ENCODE results near the gene DNMBP. TPM values are rescaled to one million over a fixed set of nuclear protein-coding genes. Genes with fewer than 3 reads are reported as not detected.
A peak's percentile ranks its signal among the peaks of the same experiment; 100 is the strongest.

DNMBP gene
- total RNA-seq, 1 donor from 2014 or later, result 26.7 TPM

DNA sequence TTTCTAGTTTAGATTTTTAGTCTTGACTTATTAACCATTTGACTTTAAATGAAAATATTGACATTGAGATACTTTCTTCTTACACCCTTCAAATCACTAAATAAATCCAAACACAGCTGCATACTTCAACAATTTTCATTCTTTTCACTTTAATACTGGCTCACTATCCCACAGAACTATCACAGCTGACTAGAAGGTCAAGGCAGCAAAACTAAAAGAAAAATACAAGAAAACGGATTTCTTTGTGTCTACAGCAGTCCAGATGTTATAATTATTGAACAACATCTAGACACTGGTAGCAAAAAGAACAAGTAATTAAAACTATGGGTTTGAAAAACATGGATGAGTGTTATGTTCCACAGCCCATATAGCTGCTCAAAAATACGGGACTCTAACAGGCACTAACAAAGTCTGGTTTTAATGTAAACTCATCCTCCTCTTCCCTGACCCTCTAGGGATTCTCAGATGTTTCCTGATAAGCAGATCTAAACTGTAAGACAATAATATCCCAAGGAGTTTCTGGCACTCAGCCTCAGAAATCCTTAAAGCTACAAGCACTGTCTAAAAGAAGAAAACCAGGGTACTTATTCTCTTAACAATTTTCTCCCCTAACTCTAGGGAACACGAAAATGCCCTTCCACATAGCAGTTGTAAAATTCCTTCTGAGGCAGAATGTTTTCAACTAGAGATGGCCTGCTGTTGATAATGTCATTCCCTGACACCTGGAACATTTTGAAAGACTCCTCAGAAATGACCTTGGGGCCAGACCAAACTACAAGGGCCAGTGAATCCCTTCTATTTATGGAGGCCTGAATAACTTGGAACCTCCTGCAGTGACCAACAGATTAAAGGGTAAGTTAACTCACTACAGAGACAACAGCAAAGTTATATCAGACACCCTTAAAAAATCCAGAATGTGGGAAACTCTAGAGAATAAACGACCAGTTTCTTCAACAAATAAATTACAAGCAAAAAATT, 12.8 kb downstream of the DNMBP start:
- no peaks in the 10 kb centered on the region for H3F3A ChIP-seq (ENCODE audit: low read depth)
- Mint-ChIP-seq H3K9me3 (no peaks in the 10 kb centered on the region), H3K4me3 (no peak overlapping the region), H3K27ac (peak overlapping the region; percentile 58), H3K27me3 (ENCODE audit: insufficient read depth, low read depth) (no peaks in the 10 kb centered on the region), H3K36me3 (no peaks in the 10 kb centered on the region), H3K4me1 (peaks cover 42% of the 10 kb centered on the region)
- no peak overlapping the region for H3K4me2 ChIP-seq
- no peaks in the 10 kb centered on the region for H3K27me3 ChIP-seq
- no peak overlapping the region for H3K27ac ChIP-seq
- H3K79me2 ChIP-seq (ENCODE audit: low read depth), result peaks cover 4% of the 10 kb centered on the region
- no peak for DNase-seq (ENCODE audit: low spot score)
- H3K9me3 ChIP-seq (ENCODE audit: low read depth), result no peaks in the 10 kb centered on the region
- no peak for TF ChIP-seq EZH2phosphoT487 (IDR thresholded peaks at IDR 0.05)
- TF ChIP-seq, protein P1, sequence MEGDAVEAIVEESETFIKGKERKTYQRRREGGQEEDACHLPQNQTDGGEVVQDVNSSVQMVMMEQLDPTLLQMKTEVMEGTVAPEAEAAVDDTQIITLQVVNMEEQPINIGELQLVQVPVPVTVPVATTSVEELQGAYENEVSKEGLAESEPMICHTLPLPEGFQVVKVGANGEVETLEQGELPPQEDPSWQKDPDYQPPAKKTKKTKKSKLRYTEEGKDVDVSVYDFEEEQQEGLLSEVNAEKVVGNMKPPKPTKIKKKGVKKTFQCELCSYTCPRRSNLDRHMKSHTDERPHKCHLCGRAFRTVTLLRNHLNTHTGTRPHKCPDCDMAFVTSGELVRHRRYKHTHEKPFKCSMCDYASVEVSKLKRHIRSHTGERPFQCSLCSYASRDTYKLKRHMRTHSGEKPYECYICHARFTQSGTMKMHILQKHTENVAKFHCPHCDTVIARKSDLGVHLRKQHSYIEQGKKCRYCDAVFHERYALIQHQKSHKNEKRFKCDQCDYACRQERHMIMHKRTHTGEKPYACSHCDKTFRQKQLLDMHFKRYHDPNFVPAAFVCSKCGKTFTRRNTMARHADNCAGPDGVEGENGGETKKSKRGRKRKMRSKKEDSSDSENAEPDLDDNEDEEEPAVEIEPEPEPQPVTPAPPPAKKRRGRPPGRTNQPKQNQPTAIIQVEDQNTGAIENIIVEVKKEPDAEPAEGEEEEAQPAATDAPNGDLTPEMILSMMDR (IDR thresholded peaks at IDR 0.05), result no peak
- TF ChIP-seq EZH2 (IDR thresholded peaks at IDR 0.05), result no peak
- no peaks in the 10 kb centered on the region for H3K4me1 ChIP-seq
- H3K9ac ChIP-seq, result no peak overlapping the region
- H3K4me3 ChIP-seq, result no peak overlapping the region
- no peak overlapping the region for H2AFZ ChIP-seq (replicated peaks)
- H3K36me3 ChIP-seq, result no peaks in the 10 kb centered on the region
- H4K20me1 ChIP-seq (ENCODE audit: low read depth), result no peaks in the 10 kb centered on the region

DNA sequence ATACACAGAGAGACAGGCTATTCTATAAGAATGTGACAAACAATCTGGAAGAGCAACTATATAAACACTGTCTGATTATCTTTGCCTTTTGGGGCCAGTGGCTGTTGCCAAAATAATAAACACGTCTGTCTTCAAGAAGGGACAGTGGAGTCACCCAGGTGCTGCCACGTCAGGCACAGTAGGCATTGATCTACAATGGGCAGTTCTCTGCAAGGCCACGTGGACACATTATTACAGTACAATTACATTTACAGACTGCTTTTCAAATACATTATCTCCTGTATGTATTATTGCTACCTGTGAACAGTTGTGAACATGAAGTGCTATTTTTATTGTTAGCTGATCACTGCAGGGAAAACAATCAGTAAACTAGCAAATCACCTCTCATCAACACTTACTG, 14.0 kb downstream of the DNMBP start:
- no peak overlapping the region for H3K27ac Mint-ChIP-seq
- no peaks in the 10 kb centered on the region for H3K27me3 Mint-ChIP-seq (ENCODE audit: insufficient read depth, low read depth)
- Histone ChIP-seq H3K36me3 (no peaks in the 10 kb centered on the region), H3F3A (ENCODE audit: low read depth) (no peaks in the 10 kb centered on the region), H4K20me1 (ENCODE audit: low read depth) (no peaks in the 10 kb centered on the region), H3K9me3 (ENCODE audit: low read depth) (no peaks in the 10 kb centered on the region), H3K4me1 (no peaks in the 10 kb centered on the region), H3K9ac (no peak overlapping the region), H3K4me3 (no peak overlapping the region), H3K4me2 (no peak overlapping the region), H3K27me3 (no peaks in the 10 kb centered on the region), H3K79me2 (ENCODE audit: low read depth) (peaks cover 4% of the 10 kb centered on the region), H3K27ac (no peak overlapping the region), H2AFZ (replicated peaks) (no peak overlapping the region)
- no peaks in the 10 kb centered on the region for H3K36me3 Mint-ChIP-seq
- no peak for DNase-seq (ENCODE audit: low spot score)
- peaks cover 42% of the 10 kb centered on the region for H3K4me1 Mint-ChIP-seq
- H3K9me3 Mint-ChIP-seq, result no peaks in the 10 kb centered on the region
- TF ChIP-seq, protein P1 (IDR thresholded peaks at IDR 0.05), result no peak
- TF ChIP-seq EZH2phosphoT487 (IDR thresholded peaks at IDR 0.05) (no peak), EZH2 (IDR thresholded peaks at IDR 0.05) (no peak)
- no peak overlapping the region for H3K4me3 Mint-ChIP-seq

DNA sequence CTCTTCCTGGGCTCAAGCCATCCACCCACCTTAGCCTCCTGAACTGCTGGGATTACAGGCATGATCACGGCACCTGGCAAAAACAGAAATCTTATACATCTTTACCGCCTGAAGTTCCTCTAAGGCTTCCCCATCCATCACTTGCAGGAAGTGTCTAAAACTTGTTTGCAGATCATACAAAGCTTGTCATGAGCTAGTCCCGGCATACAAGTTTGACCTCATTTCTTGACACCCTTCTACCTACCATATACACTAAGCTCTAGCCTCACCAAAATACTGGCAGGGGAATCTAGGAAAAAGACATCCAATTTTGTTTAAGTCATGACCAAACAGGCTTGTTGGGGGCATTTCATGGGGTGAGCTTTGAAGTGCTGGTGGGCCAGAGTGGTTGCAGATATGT, 14.5 kb downstream of the DNMBP start:
- H3K27ac ChIP-seq, result no peak overlapping the region
- H3K9me3 ChIP-seq (ENCODE audit: low read depth), result no peaks in the 10 kb centered on the region
- no peak overlapping the region for H3K4me2 ChIP-seq
- no peak overlapping the region for H3K27ac Mint-ChIP-seq
- peak overlapping the region; percentile 42 for H3K4me3 Mint-ChIP-seq
- H2AFZ ChIP-seq (replicated peaks), result no peak overlapping the region
- H3F3A ChIP-seq (ENCODE audit: low read depth), result no peaks in the 10 kb centered on the region
- no peaks in the 10 kb centered on the region for H3K4me1 ChIP-seq
- no peaks in the 10 kb centered on the region for H3K27me3 ChIP-seq
- H4K20me1 ChIP-seq (ENCODE audit: low read depth), result no peaks in the 10 kb centered on the region
- H3K27me3 Mint-ChIP-seq (ENCODE audit: insufficient read depth, low read depth), result no peaks in the 10 kb centered on the region
- peaks cover 38% of the 10 kb centered on the region for H3K4me1 Mint-ChIP-seq
- H3K36me3 ChIP-seq, result no peaks in the 10 kb centered on the region
- DNase-seq (ENCODE audit: low spot score), result no peak
- no peaks in the 10 kb centered on the region for H3K9me3 Mint-ChIP-seq
- H3K36me3 Mint-ChIP-seq, result no peaks in the 10 kb centered on the region
- no peak overlapping the region for H3K4me3 ChIP-seq
- TF ChIP-seq EZH2 (IDR thresholded peaks at IDR 0.05) (no peak), EZH2phosphoT487 (IDR thresholded peaks at IDR 0.05) (no peak)
- TF ChIP-seq, protein P1 (IDR thresholded peaks at IDR 0.05), result no peak
- no peak overlapping the region for H3K9ac ChIP-seq
- peaks cover 4% of the 10 kb centered on the region for H3K79me2 ChIP-seq (ENCODE audit: low read depth)

Data from neural progenitor cell (in vitro differentiated cells).